ENCODE data around the gene HTR3D.

- TF ChIP-seq CTCF (IDR thresholded peaks at IDR 0.05) (no peak), POLR2A (IDR thresholded peaks at IDR 0.05) (no peak)
Measured at GRCh38 chr3:184008161-184008560, 23.4 kb upstream of the HTR3D start.
